HepG2 (cell line): Measurements from ENCODE around the gene APOL4. TPM values are rescaled to one million over a fixed set of nuclear protein-coding genes. Genes with fewer than 3 reads are reported as not detected.

Experiments used
- ARID5B ChIP-seq: IDR thresholded peaks from 2 replicates; pipeline ENCODE4 v1.4.0; 2020; ENCODE audit warnings: mild to moderate bottlenecking, missing genetic modification reagents
- DNMT3B ChIP-seq: conservative IDR thresholded peaks from 2 replicates; pipeline ENCODE4 v1.6.1; 2016; ENCODE audit warnings: missing biosample characterization, control low read depth
- DRAP1 ChIP-seq: IDR thresholded peaks from 2 replicates; pipeline ENCODE4 v1.6.1; 2016; ENCODE audit warnings: missing genetic modification reagents, missing compliant biosample characterization
- E2F5 ChIP-seq: sonication (generic); formaldehyde crosslinking; conservative IDR thresholded peaks from 2 replicates; pipeline ENCODE4 v1.4.0; 2020; ENCODE audit warnings: missing genetic modification reagents
- ESRRA ChIP-seq: sonication (generic); formaldehyde crosslinking; IDR thresholded peaks from 2 replicates; pipeline ENCODE4 v1.5.1; 2020; ENCODE audit warnings: mild to moderate bottlenecking, low read depth, missing genetic modification reagents
- MAX ChIP-seq: IDR thresholded peaks from 2 replicates; pipeline ENCODE4 v1.6.1; 2012; ENCODE audit warnings: inconsistent platforms
- NRL ChIP-seq: sonication (generic); formaldehyde crosslinking; IDR thresholded peaks from 2 replicates; pipeline ENCODE4 v1.5.0; 2020; ENCODE audit warnings: missing genetic modification reagents, mild to moderate bottlenecking, moderate library complexity, borderline replicate concordance
- SMC3 ChIP-seq: IDR thresholded peaks from 2 replicates; pipeline ENCODE4 v1.6.1; 2011; ENCODE audit warnings: low read length, improper control_type of control experiment
- SNAPC4 ChIP-seq: sonication (generic); formaldehyde crosslinking; IDR thresholded peaks from 2 replicates; pipeline ENCODE4 v1.4.0; 2020; ENCODE audit warnings: mild to moderate bottlenecking, missing genetic modification reagents
- TEAD3 ChIP-seq: optimal IDR thresholded peaks from 2 replicates; pipeline ENCODE3; 2016; ENCODE audit warnings: borderline replicate concordance
- THYN1 ChIP-seq: sonication (generic); formaldehyde crosslinking; IDR thresholded peaks from 2 replicates; pipeline ENCODE4 v1.8.1; 2023; ENCODE audit warnings: low read depth, mild to moderate bottlenecking, moderate library complexity, missing genetic modification reagents, borderline replicate concordance
- ZNF12 ChIP-seq: sonication (generic); formaldehyde crosslinking; IDR thresholded peaks from 2 replicates; pipeline ENCODE4 v1.5.0; 2020; ENCODE audit warnings: missing genetic modification reagents
- ZNF264 ChIP-seq: sonication (generic); formaldehyde crosslinking; IDR thresholded peaks from 2 replicates; pipeline ENCODE4 v1.4.0; 2020; ENCODE audit warnings: missing genetic modification reagents
- ZNF317 ChIP-seq: sonication (generic); formaldehyde crosslinking; IDR thresholded peaks from 2 replicates; pipeline ENCODE4 v1.5.0; 2020; ENCODE audit warnings: mild to moderate bottlenecking, missing genetic modification reagents
- ZNF557 ChIP-seq: sonication (generic); formaldehyde crosslinking; IDR thresholded peaks from 2 replicates; pipeline ENCODE4 v1.4.0; 2020; ENCODE audit warnings: missing genetic modification reagents
- ZSCAN5A ChIP-seq: sonication (generic); formaldehyde crosslinking; IDR thresholded peaks from 2 replicates; pipeline ENCODE4 v1.8.0; 2022; ENCODE audit warnings: mild to moderate bottlenecking, missing genetic modification reagents, borderline replicate concordance
- polyA plus RNA-seq, 8 experiments: library from polyadenylated mRNA; depleted of rRNA in 3 of 8; stranded (reverse) in 7 of 8; unstranded in 1 of 8; fragments of >200 nt; fragmentation: Illumina TruSeq in 4 of 8; extraction: Trizol in 4 of 8; gene quantifications; 2 replicates each; pipeline versions ENCODE4 v1.2.1 to v1.2.3, GENCODE V29; 2011 to 2016; ENCODE audit warnings: low read depth in 4 of 8, missing spikeins in 1 of 8, mixed read lengths in 1 of 8; ENCODE audit not compliant: insufficient read depth in 1 of 8
- total RNA-seq, 5 experiments: library from RNA; depleted of rRNA; stranded (reverse); fragments of >200 nt; fragmentation: Illumina TruSeq; extraction: Trizol; gene quantifications; 2 replicates each; pipeline ENCODE4 v1.2.3, GENCODE V29; 2016; ENCODE audit warnings: low read depth in 1 of 5

APOL4 gene
- total and polyA plus RNA-seq, 2 of the 13 experiments (the other 11 are each of a cell fraction or from before 2014, with no cell fraction given), result 0.77 to 2.8 TPM

- TF ChIP-seq DRAP1 (CRISPR knock-in tag) (no peak), NRL (CRISPR knock-in tag) (no peak), ZSCAN5A (CRISPR knock-in tag) (no peak), THYN1 (CRISPR knock-in tag) (no peak), ESRRA (CRISPR knock-in tag) (0 out of 2 replicates have a peak, but pooled peaks have one; percentile 24), TEAD3 (peak; percentile 20), ZNF264 (CRISPR knock-in tag) (no peak), E2F5 (CRISPR knock-in tag) (no peak), MAX (peak; percentile 34; the same call in 1 of the 2 replicates), ZNF12 (CRISPR knock-in tag) (no peak), ARID5B (CRISPR knock-in tag) (peak; percentile 21; the same call in 1 of the 2 replicates), SNAPC4 (CRISPR knock-in tag) (no peak), ZNF317 (CRISPR knock-in tag) (no peak), DNMT3B (no peak), ZNF557 (CRISPR knock-in tag) (no peak), SMC3 (0 out of 2 replicates have a peak, but pooled peaks have one; percentile 4)
Observed at GRCh38 chr22:36143066-36143815, 58.4 kb downstream of the APOL4 start (continued).
